HG03060 (cell line): Measurements from ENCODE around the gene GRAMD1A.

Source experiments
- ATAC-seq: cut with Tn5 transposase; IDR thresholded peaks from one replicate; pipeline ENCODE4 v1.9.1; 2021; ENCODE audit warnings: low read depth, moderate number of reproducible peaks; ENCODE audit not compliant: unreplicated experiment

Gene GRAMD1A

DNA sequence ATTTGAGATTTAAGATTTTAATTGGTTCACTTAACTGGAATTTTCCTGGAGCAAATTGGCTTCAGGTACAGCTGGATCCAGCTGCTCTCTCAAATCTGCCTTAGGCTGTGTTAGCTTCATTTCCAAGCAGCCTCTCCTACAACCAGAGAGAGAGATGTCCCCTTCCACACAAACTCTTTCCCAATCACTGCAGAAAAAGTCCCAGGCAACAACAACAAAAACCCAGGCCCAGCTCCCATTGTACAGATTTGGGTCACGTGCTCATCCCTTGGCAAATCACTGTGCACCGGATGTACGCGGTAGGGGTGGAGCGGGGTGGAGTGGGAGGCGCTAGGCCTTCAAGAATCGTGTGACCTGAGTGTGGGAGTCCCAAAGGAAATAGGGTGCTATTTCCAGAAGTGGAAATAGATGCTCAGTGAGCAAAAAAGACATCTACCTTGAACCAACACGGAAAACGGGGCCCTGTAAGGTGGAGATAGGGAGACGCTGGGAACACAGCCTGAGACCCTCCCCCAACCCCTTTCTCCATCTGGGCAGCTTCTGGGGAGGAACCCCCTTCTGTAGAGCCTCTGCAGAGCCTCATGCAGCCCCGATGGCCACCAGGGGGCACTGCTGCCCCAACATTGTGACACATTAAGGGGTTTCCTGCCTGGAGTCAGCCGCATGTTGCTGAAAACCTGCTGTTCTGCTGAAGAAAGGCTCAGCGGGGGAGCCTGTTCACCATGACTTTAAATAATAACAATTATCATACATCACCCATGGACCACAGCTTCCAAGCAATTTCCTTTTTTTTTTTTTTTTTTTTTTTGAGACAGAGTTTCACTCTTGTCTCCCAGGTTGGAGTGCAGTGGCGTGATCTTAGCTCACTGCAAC is 66.8 kb downstream of the GRAMD1A start:
- peak; percentile 62 for ATAC-seq

GRCh38 chr19:35068941-35069634 is 69.0 kb downstream of the GRAMD1A start:
- ATAC-seq: no peak

- ATAC-seq: no peak
These were observed 69.6 kb downstream of the GRAMD1A start for GRCh38 chr19:35069696-35070095.

- ATAC-seq: no peak
These were observed 70.3 kb downstream of the GRAMD1A start for GRCh38 chr19:35070471-35070870.

GRCh38 chr19:35073516-35073915 is 73.4 kb downstream of the GRAMD1A start:
- ATAC-seq: no peak

- ATAC-seq: no peak
These were observed 73.8 kb downstream of the GRAMD1A start for GRCh38 chr19:35073941-35074340.

GRCh38 chr19:35074426-35075201 is 74.5 kb downstream of the GRAMD1A start:
- no peak for ATAC-seq

DNA sequence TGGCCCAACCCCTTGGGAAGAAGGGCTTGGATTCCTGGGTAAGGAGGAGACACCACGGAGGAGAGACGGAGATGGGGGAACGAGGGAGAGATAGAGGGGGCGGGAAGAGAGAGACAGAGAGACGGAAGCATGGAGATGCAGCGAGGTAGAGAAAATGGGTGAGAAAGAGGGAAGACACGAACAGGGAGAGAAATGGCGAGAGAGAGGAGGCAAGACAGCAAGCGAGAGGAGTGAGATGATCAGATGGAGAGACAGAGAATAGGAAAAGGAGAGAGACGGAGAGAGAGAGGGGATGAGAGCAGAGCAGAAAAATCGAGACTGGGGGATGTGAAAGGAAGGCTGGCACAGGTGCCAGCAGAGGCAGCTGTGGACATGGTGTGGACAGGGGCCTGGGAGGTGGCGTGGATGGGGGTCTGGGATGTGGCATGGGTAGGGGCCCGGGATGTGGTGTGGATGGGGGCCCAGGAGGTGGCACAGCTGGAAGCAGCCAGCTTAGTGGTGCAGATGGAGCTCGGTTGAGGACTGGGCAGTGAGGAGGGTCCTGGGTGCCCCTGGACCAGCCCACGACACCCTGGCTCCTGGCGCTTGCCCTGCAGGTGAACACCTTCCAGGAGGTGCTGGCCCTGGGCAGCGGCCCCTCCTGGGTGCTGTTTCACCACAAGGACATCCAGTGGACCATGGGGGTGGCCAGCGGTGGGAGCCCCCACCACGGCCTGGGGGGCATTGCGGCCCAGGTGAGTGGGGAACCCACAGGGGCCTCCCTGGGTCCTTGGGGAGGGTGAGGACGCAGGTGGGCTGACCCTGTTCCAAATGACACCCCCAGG is 75.3 kb downstream of the GRAMD1A start:
- ATAC-seq: no peak

DNA sequence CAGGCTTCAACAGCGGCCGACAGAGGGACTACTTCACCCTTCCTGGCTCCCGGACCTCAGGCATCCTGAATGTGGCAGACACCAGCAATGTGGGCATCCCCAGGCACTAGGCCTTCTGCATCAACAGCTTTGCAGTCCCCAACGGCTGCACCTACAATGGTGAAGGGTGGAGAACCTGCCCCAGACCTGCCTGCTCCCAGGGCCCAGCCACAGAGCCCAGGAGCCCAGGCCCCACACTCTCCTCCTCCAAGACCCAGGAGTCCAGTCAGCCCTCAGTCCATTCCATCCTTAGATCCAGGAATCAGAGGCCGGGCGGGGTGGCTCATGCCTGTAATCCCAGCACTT is 75.9 kb downstream of the GRAMD1A start:
- no peak for ATAC-seq
